ENCODE results near the gene NUDT22.

NUDT22 gene

DNA sequence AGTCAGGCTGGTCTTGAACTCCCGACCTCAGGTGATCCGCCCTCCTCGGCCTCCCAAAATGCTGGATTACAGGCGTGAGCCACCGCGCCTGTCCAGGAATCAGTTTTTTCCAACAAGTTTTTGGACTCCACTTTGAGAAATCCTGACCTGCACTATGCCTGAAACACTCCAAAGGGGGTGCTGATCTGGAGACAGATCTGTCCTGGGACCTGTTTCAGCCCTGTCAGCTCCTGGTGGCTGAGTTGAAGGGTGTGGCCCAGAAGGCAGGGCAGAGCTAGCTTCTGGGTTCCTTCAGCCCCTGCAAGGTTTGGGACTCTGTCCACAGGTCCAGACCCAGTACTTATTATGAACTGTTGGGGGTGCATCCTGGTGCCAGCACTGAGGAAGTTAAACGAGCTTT lies 5.5 kb downstream of the NUDT22 start:
- TF ChIP-seq, protein P1, sequence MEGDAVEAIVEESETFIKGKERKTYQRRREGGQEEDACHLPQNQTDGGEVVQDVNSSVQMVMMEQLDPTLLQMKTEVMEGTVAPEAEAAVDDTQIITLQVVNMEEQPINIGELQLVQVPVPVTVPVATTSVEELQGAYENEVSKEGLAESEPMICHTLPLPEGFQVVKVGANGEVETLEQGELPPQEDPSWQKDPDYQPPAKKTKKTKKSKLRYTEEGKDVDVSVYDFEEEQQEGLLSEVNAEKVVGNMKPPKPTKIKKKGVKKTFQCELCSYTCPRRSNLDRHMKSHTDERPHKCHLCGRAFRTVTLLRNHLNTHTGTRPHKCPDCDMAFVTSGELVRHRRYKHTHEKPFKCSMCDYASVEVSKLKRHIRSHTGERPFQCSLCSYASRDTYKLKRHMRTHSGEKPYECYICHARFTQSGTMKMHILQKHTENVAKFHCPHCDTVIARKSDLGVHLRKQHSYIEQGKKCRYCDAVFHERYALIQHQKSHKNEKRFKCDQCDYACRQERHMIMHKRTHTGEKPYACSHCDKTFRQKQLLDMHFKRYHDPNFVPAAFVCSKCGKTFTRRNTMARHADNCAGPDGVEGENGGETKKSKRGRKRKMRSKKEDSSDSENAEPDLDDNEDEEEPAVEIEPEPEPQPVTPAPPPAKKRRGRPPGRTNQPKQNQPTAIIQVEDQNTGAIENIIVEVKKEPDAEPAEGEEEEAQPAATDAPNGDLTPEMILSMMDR (IDR thresholded peaks at IDR 0.05): no peak

DNA sequence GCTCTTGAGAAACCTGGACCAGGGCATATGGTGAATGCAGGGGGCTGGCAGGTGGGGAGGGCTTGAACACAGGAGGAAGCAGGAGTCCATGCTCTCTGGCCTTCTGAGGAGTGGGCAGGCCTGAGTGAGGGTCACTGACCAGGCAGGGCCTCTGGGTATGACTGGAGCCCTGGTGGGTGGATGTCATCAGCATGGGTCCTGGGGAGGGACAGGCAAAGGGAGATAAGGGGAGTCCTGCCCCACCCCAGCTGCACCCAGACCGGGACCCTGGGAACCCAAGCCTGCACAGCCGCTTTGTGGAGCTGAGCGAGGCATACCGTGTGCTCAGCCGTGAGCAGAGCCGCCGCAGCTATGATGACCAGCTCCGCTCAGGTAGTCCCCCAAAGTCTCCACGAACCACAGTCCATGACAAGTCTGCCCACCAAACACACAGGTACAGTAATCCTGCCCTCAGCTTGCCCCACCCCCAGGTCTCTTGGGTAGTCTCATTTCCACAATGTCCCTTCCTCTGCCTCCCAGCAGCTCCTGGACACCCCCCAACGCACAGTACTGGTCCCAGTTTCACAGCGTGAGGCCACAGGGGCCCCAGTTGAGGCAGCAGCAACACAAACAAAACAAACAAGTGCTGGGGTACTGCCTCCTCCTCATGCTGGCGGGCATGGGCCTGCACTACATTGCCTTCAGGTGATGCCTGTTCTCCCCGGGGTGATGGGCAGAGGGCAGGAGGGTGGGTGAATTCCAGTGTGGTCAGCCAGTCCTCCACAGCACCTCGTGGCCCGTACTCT lies 6.3 kb downstream of the NUDT22 start:
- TF ChIP-seq, protein P1 (IDR thresholded peaks at IDR 0.05): no peak

DNA sequence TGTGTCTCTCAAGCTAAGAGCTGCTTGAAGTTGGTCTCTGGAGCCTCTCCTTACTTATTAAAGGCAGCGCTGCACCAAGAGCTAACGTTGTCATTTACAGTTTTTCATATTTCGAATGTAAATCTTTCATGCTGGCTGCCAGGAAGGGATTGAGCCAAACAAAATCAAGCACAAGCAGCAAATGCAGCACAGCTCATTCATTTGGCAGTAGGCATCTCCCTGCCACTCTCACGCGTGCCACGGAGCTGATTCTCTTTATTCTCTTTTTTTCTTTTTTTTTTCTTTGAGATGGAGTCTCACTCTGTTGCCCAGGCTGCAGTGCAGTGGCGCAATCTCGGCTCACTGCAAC lies 6.9 kb downstream of the NUDT22 start:
- TF ChIP-seq, protein P1 (IDR thresholded peaks at IDR 0.05): no peak

DNA sequence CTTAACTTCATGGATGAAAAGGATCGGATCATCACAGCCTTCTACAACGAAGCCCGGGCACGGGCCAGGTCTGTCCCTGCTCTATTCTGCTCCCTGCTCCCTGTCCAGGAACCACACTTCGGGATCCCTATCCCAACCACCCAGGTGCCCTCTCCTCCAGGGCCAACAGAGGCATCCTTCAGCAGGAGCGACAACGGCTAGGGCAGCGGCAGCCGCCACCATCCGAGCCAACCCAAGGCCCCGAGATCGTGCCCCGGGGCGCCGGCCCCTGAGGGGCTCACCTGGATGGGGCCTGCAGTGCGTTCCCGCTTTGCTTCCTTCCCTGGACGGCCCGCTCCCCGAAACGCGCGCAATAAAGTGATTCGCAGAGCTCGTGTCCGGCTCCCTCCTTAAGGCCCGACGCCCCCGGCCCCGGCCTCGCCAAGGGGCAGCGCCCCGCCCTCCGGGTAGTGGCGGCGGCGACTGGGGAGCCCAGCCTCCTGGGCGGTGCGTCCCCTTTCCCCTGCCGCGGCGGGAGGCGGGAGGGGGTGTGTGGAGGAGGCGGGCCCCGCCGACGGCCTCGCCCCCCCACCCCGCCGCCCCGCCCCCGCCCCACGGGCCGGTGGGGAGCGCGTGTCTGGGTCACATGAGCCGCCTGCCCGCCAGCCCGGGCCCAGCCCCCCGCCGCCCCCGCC lies 8.0 kb downstream of the NUDT22 start, which contains the start of gene VEGFB:
Gene VEGFB, plus strand, starts transcription at position 672 of the 674 bp plus-strand sequence. CDS start 250 bp downstream, outside the sequence.
- TF ChIP-seq, protein P1 (IDR thresholded peaks at IDR 0.05): no peak

DNA sequence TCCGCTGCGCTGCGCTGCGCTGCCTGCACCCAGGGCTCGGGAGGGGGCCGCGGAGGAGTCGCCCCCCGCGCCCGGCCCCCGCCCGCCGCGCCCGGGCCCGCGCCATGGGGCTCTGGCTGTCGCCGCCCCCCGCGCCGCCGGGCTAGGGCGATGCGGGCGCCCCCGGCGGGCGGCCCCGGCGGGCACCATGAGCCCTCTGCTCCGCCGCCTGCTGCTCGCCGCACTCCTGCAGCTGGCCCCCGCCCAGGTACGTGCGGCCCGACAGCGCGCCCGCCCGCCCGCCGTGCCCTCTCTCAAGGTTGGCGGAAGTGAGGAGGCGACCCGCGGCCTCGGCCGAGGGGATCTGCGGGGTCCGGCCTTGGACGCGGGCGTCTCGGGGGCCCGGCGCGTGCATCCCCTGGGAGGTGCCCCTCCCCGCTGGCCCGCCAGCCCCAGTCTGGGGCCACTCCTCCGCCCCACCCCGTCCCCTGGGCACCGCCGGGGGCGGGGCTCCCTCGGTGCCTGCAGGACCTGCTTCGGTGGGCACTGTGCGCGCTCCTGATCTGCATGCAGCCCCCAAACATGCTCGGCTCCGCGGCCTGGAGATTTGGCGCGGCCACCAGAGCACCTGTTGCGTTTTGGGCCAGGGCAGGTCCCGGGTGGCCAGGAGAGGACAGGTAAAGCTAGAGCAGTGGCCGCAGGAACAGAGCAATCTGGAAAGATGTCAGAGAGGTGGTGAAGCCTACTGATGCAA lies 8.7 kb downstream of the NUDT22 start:
- TF ChIP-seq, protein P1 (IDR thresholded peaks at IDR 0.05): no peak

DNA sequence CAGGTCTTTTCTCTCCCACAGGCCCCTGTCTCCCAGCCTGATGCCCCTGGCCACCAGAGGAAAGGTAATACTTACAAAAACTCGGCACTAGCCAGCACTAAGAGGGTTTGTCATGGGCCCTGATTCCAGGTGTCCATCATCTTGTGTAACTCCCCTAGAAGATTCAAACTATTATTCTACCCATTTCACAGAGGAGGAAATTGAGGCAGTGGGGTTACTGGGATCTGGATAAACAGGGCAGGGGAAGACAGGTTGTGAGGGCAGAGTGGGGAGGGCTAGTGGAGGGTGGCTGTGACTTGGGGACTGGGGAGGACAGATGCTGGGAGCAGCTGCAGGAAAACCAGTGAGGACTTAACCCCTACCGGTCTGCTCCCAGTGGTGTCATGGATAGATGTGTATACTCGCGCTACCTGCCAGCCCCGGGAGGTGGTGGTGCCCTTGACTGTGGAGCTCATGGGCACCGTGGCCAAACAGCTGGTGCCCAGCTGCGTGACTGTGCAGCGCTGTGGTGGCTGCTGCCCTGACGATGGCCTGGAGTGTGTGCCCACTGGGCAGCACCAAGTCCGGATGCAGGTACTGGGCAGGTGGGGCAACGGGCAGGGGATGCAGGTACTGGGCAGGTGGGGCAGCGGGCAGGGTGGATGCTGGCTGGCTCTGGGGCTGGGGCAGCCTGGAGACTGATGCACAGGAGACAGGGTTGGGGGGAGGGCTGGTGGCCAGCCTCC lies 9.5 kb downstream of the NUDT22 start:
- TF ChIP-seq, protein P1 (IDR thresholded peaks at IDR 0.05): no peak

DNA sequence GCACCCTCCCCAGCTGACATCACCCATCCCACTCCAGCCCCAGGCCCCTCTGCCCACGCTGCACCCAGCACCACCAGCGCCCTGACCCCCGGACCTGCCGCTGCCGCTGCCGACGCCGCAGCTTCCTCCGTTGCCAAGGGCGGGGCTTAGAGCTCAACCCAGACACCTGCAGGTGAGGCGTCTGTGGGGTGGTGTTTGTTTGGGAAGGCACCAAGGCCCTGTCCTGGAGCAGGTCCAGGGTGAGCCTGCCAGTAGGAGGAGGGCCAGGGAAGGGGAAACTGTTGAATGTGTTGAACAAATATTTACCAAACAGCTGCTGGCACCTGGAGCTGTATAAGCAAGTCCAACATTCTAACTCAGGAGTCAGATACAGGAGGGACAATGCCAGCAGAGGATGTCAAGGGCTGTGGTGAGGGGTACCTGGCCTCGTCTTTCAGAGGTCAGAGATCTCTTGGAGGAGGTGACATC lies 11.4 kb downstream of the NUDT22 start:
- TF ChIP-seq, protein P1 (IDR thresholded peaks at IDR 0.05): no peak
